ENCODE measurements around the gene CEBPA.

DNA sequence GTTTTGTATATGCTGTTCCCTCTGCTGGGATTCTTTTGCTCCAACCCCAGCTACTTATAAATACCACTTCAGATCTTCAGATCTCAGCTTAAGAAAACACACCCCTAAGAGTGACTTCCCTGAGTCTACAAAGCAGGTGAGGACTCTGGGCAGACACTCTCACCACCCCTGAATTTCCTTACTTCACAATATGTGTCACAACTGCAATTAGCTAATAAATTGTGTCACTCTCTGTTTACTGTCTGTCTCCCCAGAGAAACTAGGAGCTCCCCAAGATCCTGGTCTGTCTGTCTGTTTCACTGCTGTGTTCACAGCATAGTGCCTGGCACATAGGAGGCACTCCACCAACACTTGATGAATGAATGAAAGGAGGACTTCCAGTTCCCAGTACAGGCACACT is 14.4 kb downstream of the CEBPA start:
- TF ChIP-seq, protein P1, sequence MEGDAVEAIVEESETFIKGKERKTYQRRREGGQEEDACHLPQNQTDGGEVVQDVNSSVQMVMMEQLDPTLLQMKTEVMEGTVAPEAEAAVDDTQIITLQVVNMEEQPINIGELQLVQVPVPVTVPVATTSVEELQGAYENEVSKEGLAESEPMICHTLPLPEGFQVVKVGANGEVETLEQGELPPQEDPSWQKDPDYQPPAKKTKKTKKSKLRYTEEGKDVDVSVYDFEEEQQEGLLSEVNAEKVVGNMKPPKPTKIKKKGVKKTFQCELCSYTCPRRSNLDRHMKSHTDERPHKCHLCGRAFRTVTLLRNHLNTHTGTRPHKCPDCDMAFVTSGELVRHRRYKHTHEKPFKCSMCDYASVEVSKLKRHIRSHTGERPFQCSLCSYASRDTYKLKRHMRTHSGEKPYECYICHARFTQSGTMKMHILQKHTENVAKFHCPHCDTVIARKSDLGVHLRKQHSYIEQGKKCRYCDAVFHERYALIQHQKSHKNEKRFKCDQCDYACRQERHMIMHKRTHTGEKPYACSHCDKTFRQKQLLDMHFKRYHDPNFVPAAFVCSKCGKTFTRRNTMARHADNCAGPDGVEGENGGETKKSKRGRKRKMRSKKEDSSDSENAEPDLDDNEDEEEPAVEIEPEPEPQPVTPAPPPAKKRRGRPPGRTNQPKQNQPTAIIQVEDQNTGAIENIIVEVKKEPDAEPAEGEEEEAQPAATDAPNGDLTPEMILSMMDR (IDR thresholded peaks at IDR 0.05; ENCODE audit: insufficient read depth, low read length, poor library complexity, severe bottlenecking) = no peak
- TF ChIP-seq EZH2phosphoT487 (conservative IDR thresholded peaks at IDR 0.05; ENCODE audit: low read length) = no peak

Measured in SU-DHL-6 (cell line).